NCI-H510A treated with DMSO at 0.1 percent for 48 hours (cell line): ENCODE measurements around the gene MAP1LC3C.
A peak's percentile ranks its signal among the peaks of the same experiment; 100 is the strongest.
"Not testable (repeated sequence)": the region's sequence is repeated elsewhere in the genome, so short reads cannot be mapped to it uniquely, and the experiment has no call there.

Source experiments
- DNase-seq: peaks from one replicate; lab custom pipeline; 2025; lab: John Stamatoyannopoulos, UW

Gene MAP1LC3C

DNA sequence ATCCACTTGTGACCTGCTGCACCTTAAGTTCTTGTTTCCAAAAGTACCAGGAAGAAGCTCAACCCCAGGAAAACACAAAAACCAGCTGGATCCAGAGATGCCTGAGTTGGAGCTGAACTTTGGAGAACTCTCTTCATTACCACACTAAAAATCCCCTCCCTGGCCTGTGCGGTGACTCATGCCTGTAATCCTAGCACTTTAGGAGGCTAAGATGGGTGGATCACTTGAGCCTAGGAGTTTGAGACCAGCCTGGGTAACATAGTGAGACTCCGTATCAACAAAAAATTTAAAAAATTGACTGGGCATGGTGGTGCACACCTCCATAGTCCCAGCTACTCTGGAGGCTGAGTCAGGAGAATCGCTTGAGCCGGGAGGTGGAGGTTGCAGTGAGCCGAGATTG is 6.2 kb downstream of the MAP1LC3C start:
- DNase-seq = no peak

DNA sequence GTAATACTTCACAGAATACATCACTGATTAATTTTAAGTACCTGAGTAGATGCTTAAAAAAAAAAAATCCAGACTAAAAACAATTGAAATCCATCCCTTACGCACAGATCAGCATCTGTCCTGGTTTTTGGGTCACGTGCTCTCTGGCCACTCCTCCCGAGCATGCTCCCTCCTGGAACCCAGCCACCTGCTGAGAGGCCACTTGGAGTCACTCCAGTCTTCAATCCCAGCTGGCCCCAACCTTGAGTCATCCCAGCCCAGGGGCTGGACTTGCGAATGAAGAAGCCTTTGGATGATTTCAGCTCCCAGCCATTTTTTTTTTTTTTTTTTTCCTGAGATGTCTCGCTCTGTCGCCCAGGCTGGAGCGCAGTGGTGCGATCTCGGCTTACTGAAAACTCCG is 8.9 kb downstream of the MAP1LC3C start:
- DNase-seq = no peak

DNA sequence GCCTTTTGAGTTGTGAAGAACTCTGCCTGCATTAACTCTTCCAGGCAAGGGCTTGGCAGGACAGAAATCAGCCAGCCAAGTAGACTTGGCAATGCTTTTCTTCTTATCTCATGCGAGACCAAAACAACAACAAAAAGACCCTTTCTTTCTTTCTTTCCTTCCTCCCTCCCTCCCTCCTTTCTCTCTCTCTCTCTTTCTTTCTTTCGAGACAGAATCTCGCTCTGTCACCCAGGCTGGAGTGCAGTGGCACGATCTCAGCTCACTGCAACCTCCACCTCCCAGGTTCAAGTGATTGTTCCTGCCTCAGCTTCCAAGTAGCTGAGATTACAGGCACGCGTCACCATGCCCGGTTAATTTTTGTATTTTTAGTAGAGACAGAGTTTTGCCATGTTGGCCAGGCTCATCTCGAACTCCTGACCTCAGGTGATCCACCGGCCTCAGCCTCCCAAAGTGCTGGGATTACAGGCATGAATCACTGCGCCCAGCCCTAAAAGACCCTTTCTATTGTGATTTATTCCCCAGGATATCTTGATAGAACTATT is 10.4 kb downstream of the MAP1LC3C start:
- not testable (repeated sequence) for DNase-seq

DNA sequence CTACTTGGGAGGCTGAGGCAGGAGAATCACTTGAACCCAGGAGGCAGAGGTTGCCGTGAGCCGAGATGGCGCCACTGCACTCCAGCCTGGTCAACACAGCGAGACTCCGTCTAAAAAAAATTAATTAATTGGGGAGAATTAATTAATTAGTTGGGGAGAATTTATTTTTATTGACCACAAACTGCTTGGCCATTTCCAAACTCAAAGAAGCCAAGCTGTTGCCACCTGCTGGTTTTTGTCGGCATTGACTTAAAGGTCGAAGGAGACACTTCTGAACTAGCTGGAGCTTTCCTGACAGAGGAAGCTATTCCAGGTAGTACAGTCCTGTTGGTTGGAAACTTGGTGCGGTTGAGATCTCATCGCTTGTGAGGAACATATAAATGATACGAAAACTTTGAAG is 13.1 kb downstream of the MAP1LC3C start:
- peak; percentile 2 for DNase-seq

DNA sequence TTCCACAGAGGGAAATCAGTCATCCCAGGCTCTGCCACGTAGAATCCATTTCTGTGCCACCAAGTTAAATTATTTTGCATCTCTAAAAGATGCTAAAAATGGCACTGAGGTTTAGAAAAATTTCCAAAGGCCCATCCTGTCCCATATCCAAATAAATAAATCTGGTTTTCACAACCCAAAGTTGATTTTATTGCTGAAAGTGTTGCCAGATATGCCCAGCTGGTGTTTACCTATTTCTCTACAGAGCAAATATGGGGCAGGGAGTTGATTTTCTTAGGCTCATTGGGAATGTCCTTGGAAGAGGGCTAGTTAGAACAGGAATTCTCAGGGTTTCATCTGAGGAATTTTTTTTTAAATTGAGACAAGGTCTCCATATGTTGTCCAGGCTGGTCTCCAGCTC is 19.0 kb downstream of the MAP1LC3C start:
- no peak for DNase-seq

DNA sequence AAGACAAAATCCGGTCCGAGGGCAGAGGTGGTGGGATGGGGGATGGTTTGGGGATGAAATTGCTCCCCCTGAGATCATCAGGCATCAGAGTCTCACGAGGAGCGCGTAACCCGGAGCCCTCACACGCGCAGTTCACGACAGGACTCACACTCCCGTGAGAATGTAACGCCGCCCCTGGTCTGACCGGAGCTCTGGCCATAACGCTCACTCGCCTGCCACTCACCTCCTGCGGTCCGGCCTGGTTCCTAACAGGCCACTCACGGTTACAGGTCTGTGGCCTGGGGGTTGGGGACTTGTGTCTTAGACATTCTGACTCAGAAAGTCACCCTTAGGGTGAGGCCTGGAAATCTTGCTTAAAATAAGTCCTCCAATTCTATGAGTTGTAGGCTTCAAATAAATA is 19.8 kb downstream of the MAP1LC3C start:
- no peak for DNase-seq

DNA sequence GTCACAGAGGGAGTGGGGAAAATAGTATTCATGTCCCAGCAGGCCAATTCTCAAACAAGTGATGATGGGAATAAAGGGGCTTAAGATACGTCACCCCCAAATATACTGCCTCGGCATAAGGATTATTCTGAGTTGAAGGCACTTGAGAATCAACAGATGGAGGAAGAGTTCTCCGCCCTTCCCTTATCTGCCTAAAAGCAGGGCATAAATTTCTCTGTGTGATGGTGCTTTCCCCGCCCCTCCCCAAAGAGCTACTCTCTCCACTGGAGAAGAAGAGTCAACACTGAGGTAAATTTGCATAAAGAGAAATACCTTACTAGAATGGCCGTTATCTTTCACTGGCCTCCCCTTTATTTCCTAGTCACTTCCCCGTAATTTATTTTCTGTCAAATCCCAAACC is 22.7 kb downstream of the MAP1LC3C start:
- no peak for DNase-seq

DNA sequence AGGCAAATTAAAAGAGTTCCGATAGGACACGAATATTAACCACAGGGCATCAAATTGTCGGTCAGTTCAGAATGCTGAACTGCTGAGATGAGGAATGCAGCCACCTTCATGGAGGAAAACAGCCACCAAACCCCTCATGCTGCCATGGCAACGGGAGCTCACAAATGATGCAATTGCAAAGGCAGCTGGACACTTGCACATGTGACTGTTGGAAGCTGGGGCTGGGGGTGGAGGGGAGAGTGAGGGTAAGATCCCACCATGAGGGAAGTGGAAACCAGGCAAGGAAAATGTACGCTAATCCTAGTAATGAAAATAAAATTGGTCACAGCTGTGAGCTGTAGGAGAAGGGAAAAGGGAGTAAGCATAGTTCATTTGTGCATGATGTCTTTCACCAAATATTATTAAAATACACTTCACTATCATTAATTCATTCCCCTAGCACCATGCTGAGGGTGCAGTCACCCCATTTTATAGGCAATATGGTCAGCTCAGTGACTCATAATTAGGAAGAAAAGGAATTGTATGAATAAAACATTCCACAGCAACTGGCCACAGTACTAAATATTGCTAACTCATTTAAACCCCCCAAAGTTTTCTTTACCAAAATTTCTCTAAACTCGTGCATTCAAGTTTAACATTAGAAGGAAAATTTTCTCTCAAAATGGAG is 26.1 kb downstream of the MAP1LC3C start:
- no peak for DNase-seq

DNA sequence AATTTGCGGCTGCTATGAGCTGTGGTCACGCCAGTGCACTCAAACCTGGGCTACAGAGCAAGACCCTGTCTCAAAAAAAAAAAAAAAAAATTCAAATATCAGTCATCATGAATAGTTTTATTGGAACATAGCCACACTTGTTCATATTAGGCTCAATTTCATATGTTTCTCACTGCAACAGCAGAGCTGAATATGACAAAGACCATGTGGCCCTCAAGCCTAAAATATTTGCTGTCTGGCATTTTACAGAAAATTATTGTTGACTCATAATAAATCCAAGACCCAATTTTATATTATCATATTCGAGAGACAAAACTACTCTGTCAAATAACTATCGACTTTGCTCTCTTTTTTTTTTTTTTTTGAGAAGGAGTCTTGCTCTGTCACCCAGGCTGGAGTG is 30.3 kb downstream of the MAP1LC3C start:
- DNase-seq = no peak

DNA sequence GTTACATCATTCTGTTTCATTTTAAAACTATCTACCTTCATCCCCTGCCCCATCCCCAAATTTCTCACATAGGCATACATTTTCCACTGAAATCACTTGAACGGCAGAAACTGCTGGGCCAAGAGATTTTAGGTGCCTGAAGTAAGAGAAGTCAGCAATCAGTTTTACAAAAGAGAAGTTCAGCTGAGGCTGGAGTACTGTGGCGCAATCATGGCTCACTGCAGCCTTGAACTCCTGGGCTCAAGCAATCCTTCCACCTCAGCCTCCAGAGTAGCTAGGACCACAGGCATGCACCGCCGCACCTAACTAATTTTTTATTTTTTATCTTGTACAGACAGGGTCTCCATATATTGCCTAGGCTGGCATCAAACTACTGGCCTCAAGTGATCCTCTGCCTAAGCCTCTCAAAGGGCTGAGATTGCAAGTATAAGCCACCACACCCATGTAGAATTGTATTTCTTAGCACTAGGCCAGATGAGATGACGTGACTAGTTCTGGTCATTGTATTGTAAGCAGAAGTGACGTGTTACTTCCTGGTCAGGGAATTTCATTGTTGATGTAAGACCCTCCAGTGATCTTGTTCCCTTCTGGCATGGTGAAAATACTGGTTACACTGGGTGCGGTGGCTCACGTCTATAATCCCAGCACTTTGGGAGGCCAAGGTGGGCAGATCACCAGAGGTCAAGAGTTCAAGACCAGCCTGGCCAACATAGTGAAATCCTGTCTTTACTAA is 34.2 kb downstream of the MAP1LC3C start:
- DNase-seq = no peak

DNA sequence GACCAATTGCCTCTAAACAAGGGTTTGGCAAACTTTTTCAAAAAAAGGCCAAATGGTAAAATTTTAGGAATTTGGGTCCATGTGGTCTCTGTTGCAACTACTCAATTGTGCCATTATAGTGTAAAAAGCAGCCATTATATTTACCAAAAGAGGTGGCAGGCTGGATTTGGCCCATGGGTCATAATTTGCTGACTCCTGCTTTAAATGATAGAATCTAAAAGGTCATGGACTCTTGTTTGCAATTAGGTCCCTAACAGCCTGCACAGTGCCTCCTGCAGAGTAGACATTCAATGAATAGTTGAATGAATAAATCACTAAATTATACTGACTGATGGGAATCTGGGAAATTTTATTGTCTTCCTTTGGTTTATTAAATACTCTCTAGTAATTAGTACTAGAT is 35.2 kb downstream of the MAP1LC3C start:
- DNase-seq = no peak

DNA sequence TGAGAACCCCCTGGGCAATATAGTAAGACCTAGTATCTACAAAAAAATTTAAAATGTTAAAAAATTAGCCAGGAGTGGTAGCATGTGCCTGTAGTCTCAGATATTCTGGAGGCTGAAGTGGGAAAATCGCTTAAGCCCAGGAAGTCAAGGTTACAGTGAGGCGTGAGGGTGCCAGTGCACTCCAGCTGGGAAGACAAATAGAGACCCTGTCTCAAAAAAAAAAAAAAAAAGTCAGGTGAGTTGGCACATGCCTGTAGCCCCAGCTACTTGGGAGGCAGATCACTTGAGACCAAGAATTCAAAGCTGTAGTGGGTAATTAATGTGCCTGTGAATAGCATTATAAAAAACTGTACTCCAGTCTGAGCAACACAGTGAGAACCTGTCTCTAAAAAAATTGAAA is 36.7 kb downstream of the MAP1LC3C start:
- no peak for DNase-seq

DNA sequence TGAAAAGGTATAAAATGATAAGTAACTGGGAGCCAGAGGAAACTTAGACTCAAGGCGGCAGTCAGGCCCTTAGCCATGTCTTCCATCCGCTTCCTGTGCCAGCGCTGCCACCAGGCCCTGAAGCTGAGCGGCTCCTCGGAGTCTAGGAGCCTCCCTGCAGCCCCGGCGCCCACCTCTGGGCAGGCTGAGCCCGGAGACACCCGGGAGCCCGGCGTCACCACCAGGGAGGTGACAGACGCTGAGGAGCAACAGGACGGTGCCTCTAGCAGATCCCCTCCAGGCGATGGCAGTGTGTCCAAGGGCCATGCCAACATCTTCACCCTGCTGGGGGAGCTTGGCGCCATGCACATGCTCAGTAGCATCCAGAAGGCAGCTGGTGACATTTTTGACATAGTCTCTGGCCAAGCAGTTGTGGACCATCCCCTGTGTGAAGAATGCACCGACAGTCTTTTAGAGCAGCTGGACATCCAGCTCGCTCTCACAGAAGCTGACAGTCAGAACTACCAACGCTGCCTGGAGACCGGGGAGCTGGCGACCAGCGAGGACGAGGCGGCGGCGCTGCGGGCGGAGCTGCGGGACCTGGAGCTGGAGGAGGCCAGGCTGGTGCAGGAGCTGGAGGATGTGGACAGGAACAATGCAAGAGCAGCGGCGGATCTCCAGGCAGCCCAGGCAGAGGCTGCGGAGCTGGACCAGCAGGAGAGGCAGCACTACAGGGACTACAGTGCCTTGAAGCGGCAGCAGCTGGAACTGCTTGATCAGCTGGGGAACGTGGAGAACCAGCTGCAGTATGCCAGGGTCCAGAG is 41.0 kb downstream of the MAP1LC3C start, which contains the start of gene BECN2:
TSS of gene BECN2 (plus strand) at position 76 of the 803 bp plus-strand sequence. CDS start at position 76, 0 bp downstream.
- peak; percentile 29 for DNase-seq

DNA sequence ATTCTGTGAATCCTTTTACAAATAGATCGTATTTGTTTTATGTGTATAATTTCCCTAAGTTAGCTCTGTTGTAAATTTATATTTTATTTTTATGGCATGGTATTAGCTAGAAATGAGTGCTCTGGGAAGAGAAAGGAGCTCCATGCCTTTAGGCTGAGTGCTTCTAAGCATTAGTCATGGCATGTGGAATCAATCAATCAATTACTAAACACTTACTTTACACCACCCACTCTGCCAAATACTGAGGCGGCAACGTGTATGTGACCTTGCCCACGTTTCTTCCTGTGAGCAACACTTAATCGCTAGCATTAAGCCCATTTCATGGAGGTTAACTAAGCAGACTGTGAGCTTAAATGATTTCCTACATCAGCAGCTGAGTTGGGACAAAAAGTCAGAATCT is 48.5 kb downstream of the MAP1LC3C start:
- DNase-seq = no peak

DNA sequence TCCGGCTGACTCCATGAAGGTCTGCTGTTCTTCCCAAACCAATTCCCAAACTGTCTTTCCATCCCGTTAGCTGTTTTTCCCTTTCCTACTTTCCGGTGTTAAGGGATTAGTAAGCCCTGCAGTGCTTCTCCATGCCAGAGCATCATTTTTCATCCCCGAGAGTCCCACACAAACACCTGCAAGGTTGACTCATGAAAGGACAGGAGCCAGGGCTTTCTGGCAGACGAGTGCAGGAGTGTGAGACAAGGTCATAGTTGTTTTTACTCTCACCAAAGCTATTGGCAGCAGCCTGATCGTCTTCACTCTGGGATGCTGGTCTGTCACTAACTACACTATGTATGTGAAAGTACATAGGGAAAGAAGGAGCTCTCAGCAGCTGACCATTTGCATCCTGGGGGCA is 51.5 kb downstream of the MAP1LC3C start:
- no peak for DNase-seq
